PC-3 (cell line): ENCODE results near the gene C19orf81. TPM values are rescaled to one million over a fixed set of nuclear protein-coding genes. Genes with fewer than 3 reads are reported as not detected.
A peak's percentile ranks its signal among the peaks of the same experiment; 100 is the strongest.

ENCODE experiments used
- ATAC-seq: fragments of 200-7000 bp; cut with Tn5 transposase; 2 replicates; pipeline ENCODE4 v1.9.1; 2020; ENCODE audit warnings: mild to moderate bottlenecking, moderate library complexity
- BruUV-seq: library from RNA; stranded (reverse); fragments of 400-500 nt; replicated peaks from 2 replicates; lab custom pipeline; 2021; lab: Mats Ljungman, UMichigan
- CTCF ChIA-PET: fragments of 300-600 bp; sonication (Branson Sonifier 250); formaldehyde crosslinking; loops from one replicate; lab custom pipeline; 2022; ENCODE audit warnings: antibody characterized with exemption; lab: Charles Lee
- POLR2A ChIA-PET: fragments of 300-600 bp; sonication (Branson Sonifier 250); formaldehyde crosslinking; loops from one replicate; lab custom pipeline; 2022; ENCODE audit warnings: antibody characterized with exemption; ENCODE audit not compliant: unreplicated experiment; lab: Charles Lee
- DNase-seq: peaks from one replicate; pipeline ENCODE4 v3.0.0-alpha.2; 2015
- H2AFZ ChIP-seq: fragments of 300-600 bp; sonication (generic); 2 replicates; pipeline ENCODE4 v1.6.0; 2016; ENCODE audit warnings: antibody characterized with exemption, low read length
- H3F3A ChIP-seq: fragments of 300-600 bp; sonication (generic); one replicate; pipeline ENCODE4 v1.6.0; 2017; ENCODE audit warnings: antibody characterized with exemption, low read length, control low read depth, mild to moderate bottlenecking; ENCODE audit not compliant: unreplicated experiment
- H3K27ac ChIP-seq: fragments of 300-600 bp; sonication (generic); 2 replicates; pipeline ENCODE4 v1.5.1; 2016; ENCODE audit warnings: mild to moderate bottlenecking, low read length
- H3K27me3 ChIP-seq: fragments of 300-600 bp; sonication (generic); 2 replicates; pipeline ENCODE4 v1.6.1; 2016; ENCODE audit warnings: low read length, mixed read lengths
- H3K36me3 ChIP-seq: fragments of 300-600 bp; sonication (generic); 2 replicates; pipeline ENCODE4 v1.6.1; 2016; ENCODE audit warnings: low read depth, mixed run types, low read length, mixed read lengths
- H3K4me1 ChIP-seq: fragments of 300-600 bp; sonication (generic); 2 replicates; pipeline ENCODE4 v1.5.1; 2016; ENCODE audit warnings: low read length; ENCODE audit not compliant: insufficient read depth
- H3K4me2 ChIP-seq: fragments of 300-600 bp; sonication (generic); 2 replicates; pipeline ENCODE4 v1.6.0; 2016; ENCODE audit warnings: low read length
- H3K4me3 ChIP-seq: fragments of 300-600 bp; sonication (generic); 2 replicates; pipeline ENCODE4 v1.5.1; 2016; ENCODE audit warnings: mild to moderate bottlenecking, low read length, mixed read lengths
- H3K79me2 ChIP-seq: fragments of 300-600 bp; sonication (generic); 2 replicates; pipeline ENCODE4 v1.6.1; 2017; ENCODE audit warnings: low read length, mixed read lengths
- H3K9ac ChIP-seq: fragments of 300-600 bp; sonication (generic); 2 replicates; pipeline ENCODE4 v1.6.0; 2016; ENCODE audit warnings: mild to moderate bottlenecking, low read length
- H3K9me2 ChIP-seq: fragments of 300-600 bp; sonication (generic); replicated peaks from 2 replicates; pipeline ENCODE4 v1.6.1; 2016; ENCODE audit warnings: mixed run types, low read length, mixed read lengths
- H3K9me3 ChIP-seq: fragments of 300-600 bp; sonication (generic); 2 replicates; pipeline ENCODE4 v1.6.1; 2016; ENCODE audit warnings: low read length, mixed read lengths
- H4K20me1 ChIP-seq: fragments of 300-600 bp; sonication (generic); 2 replicates; pipeline ENCODE4 v1.6.1; 2016; ENCODE audit warnings: low read length, mixed read lengths
- EZH2 ChIP-seq: fragments of 300-600 bp; sonication (generic); IDR thresholded peaks from one replicate; pipeline ENCODE4 v1.6.1; 2017; ENCODE audit warnings: antibody characterized with exemption, mild to moderate bottlenecking, low read length; ENCODE audit not compliant: unreplicated experiment
- EZH2phosphoT487 ChIP-seq: fragments of 300-600 bp; sonication (generic); IDR thresholded peaks from 2 replicates; pipeline ENCODE4 v1.6.1; 2018; ENCODE audit warnings: mild to moderate bottlenecking, antibody characterized with exemption, low read length, borderline replicate concordance
- intact Hi-C: fragments of 100-400 bp; cut with micrococcal nuclease; formaldehyde crosslinking; loops from 2 replicates; pipeline ENCODE4 v1.9.0; 2023
- total RNA-seq: library from RNA; depleted of rRNA; stranded (reverse); fragments of >200 nt; gene quantifications from 2 replicates; pipeline ENCODE4 v1.2.3, GENCODE V29; 2014
- TF ChIP-seq, protein P1 (sequence below): fragments of 300-600 bp; sonication (generic); conservative IDR thresholded peaks from 2 replicates; pipeline ENCODE4 v1.5.1; 2017; ENCODE audit warnings: antibody characterized with exemption, low read depth, mild to moderate bottlenecking, low read length

Gene C19orf81
- total RNA-seq, 1 experiment from 2014 or later, result 5.7 TPM

GRCh38 chr19:50695251-50696093 is 46.2 kb downstream of the C19orf81 start:
- Histone ChIP-seq H3K9ac (no peak overlapping the region), H3K79me2 (no peaks in the 10 kb centered on the region), H3K9me3 (no peaks in the 10 kb centered on the region), H3K9me2 (no peaks in the 10 kb centered on the region), H3K4me1 (no peaks in the 10 kb centered on the region), H3K4me2 (no peak overlapping the region), H3K27ac (no peak overlapping the region), H3K36me3 (no peaks in the 10 kb centered on the region), H3K27me3 (peaks cover 55% of the 10 kb centered on the region), H3F3A (no peaks in the 10 kb centered on the region), H4K20me1 (no peaks in the 10 kb centered on the region; the same call in 1 of the 2 replicates), H2AFZ (no peak overlapping the region), H3K4me3 (no peak overlapping the region)
- intact Hi-C loops, result no loop called here
- ChIA-PET POLR2A (no interaction called here), CTCF (interaction anchor here (0.7 kb wide), 1 partner anchor 396 kb away, joined by 3 read pairs; no protein-coding TSS in a partner anchor)
- ATAC-seq, result peak; percentile 42; the same call in 1 of the 2 replicates
- BruUV-seq, result no TSS peak
- DNase-seq, result no peak
- TF ChIP-seq EZH2 (no peak), EZH2phosphoT487 (no peak)
- TF ChIP-seq, protein P1, sequence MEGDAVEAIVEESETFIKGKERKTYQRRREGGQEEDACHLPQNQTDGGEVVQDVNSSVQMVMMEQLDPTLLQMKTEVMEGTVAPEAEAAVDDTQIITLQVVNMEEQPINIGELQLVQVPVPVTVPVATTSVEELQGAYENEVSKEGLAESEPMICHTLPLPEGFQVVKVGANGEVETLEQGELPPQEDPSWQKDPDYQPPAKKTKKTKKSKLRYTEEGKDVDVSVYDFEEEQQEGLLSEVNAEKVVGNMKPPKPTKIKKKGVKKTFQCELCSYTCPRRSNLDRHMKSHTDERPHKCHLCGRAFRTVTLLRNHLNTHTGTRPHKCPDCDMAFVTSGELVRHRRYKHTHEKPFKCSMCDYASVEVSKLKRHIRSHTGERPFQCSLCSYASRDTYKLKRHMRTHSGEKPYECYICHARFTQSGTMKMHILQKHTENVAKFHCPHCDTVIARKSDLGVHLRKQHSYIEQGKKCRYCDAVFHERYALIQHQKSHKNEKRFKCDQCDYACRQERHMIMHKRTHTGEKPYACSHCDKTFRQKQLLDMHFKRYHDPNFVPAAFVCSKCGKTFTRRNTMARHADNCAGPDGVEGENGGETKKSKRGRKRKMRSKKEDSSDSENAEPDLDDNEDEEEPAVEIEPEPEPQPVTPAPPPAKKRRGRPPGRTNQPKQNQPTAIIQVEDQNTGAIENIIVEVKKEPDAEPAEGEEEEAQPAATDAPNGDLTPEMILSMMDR, result no peak

DNA sequence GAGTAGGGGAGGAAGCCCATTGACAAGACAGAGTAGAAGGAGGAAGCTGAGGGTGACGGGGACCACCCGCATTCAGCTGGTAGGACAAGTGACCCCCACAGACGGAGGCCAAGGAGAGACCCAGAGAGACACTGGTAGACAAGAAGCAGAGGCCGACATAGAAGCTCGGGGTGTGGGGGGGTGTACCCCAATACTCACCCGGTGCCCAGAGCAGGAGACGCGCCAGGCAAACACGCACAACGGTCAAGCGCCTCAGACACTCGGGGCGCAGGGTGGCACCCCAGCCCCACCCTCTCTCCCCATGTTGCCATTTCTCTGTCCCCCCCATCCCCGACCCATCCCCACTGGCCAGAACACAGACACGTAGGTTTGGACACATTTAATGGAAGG is 46.8 kb downstream of the C19orf81 start:
- intact Hi-C loops, result no loop called here
- no peak overlapping the region for H3K4me2 ChIP-seq
- H3K9me2 ChIP-seq, result no peaks in the 10 kb centered on the region
- H3K9me3 ChIP-seq, result no peaks in the 10 kb centered on the region
- no peak for TF ChIP-seq EZH2phosphoT487
- TF ChIP-seq, protein P1, result no peak
- no peak for TF ChIP-seq EZH2
- no peak for DNase-seq
- no peaks in the 10 kb centered on the region for H3K79me2 ChIP-seq
- no peaks in the 10 kb centered on the region for H3F3A ChIP-seq
- H3K4me1 ChIP-seq, result no peaks in the 10 kb centered on the region
- H3K27me3 ChIP-seq, result peaks cover 56% of the 10 kb centered on the region
- no peak overlapping the region for H3K9ac ChIP-seq
- ChIA-PET POLR2A (no interaction called here), CTCF (no interaction called here)
- BruUV-seq, result no TSS peak
- ATAC-seq, result no peak
- H3K27ac ChIP-seq, result no peak overlapping the region
- no peak overlapping the region for H3K4me3 ChIP-seq
- H2AFZ ChIP-seq, result no peak overlapping the region
- H3K36me3 ChIP-seq, result no peaks in the 10 kb centered on the region
- H4K20me1 ChIP-seq, result no peaks in the 10 kb centered on the region; the same call in 1 of the 2 replicates
